Neural progenitor cell (in vitro differentiated cells): ENCODE results near the gene CELSR3. TPM values are rescaled to one million over a fixed set of nuclear protein-coding genes. Genes with fewer than 3 reads are reported as not detected.
A peak's percentile ranks its signal among the peaks of the same experiment; 100 is the strongest.

Source experiments
- DNase-seq: peaks from one replicate; pipeline ENCODE4 v3.0.0-alpha.2; 2016; ENCODE audit warnings: low spot score
- H2AFZ ChIP-seq: fragments of 200-600 bp; sonication (generic); replicated peaks from 2 replicates; pipeline ENCODE4 v1.6.1; 2016; ENCODE audit warnings: antibody characterized with exemption
- H3F3A ChIP-seq: fragments of 200-600 bp; sonication (generic); 2 replicates; pipeline ENCODE4 v1.6.1; 2016; ENCODE audit warnings: antibody characterized with exemption, low read depth
- H3K27ac ChIP-seq: fragments of 200-600 bp; sonication (generic); 2 replicates; pipeline ENCODE4 v1.5.1; 2016; ENCODE audit warnings: mild to moderate bottlenecking
- H3K27me3 ChIP-seq: fragments of 200-600 bp; sonication (generic); 2 replicates; pipeline ENCODE4 v1.6.1; 2016; ENCODE audit warnings: mild to moderate bottlenecking, moderate library complexity
- H3K36me3 ChIP-seq: fragments of 200-600 bp; sonication (generic); 2 replicates; pipeline ENCODE4 v1.5.1; 2016
- H3K4me1 ChIP-seq: fragments of 200-600 bp; sonication (generic); 2 replicates; pipeline ENCODE4 v1.6.1; 2016; ENCODE audit warnings: mixed run types
- H3K4me2 ChIP-seq: fragments of 200-600 bp; sonication (generic); 2 replicates; pipeline ENCODE4 v1.6.1; 2016
- H3K4me3 ChIP-seq: fragments of 200-600 bp; sonication (generic); 2 replicates; pipeline ENCODE4 v1.5.1; 2016
- H3K79me2 ChIP-seq: fragments of 200-600 bp; sonication (generic); 2 replicates; pipeline ENCODE4 v1.6.1; 2016; ENCODE audit warnings: low read depth
- H3K9ac ChIP-seq: fragments of 200-600 bp; sonication (generic); 2 replicates; pipeline ENCODE4 v1.6.1; 2016
- H3K9me3 ChIP-seq: fragments of 200-600 bp; sonication (generic); 2 replicates; pipeline ENCODE4 v1.5.1; 2016; ENCODE audit warnings: low read depth
- H4K20me1 ChIP-seq: fragments of 200-600 bp; sonication (generic); 2 replicates; pipeline ENCODE4 v1.6.1; 2016; ENCODE audit warnings: low read depth
- H3K27ac Mint-ChIP-seq: 3 replicates; pipeline ENCODE4 v1.8.0; 2021; ENCODE audit warnings: mixed read lengths
- H3K27me3 Mint-ChIP-seq: 2 replicates; pipeline ENCODE4 v1.8.0; 2022; ENCODE audit warnings: low read depth, mild to moderate bottlenecking, inconsistent platforms, moderate library complexity, mixed read lengths; ENCODE audit not compliant: insufficient read depth
- H3K36me3 Mint-ChIP-seq: 3 replicates; pipeline ENCODE4 v1.8.0; 2021; ENCODE audit warnings: mixed read lengths
- H3K4me1 Mint-ChIP-seq: 3 replicates; pipeline ENCODE4 v1.8.0; 2021; ENCODE audit warnings: mixed read lengths
- H3K4me3 Mint-ChIP-seq: 3 replicates; pipeline ENCODE4 v1.8.0; 2021; ENCODE audit warnings: mild to moderate bottlenecking, moderate library complexity, mixed read lengths
- H3K9me3 Mint-ChIP-seq: 3 replicates; pipeline ENCODE4 v1.8.0; 2020; ENCODE audit warnings: mixed read lengths
- EZH2 ChIP-seq: fragments of 200-600 bp; sonication (generic); IDR thresholded peaks from 2 replicates; pipeline ENCODE4 v1.6.1; 2017; ENCODE audit warnings: antibody characterized with exemption, mild to moderate bottlenecking, moderate library complexity
- EZH2phosphoT487 ChIP-seq: fragments of 200-600 bp; sonication (generic); IDR thresholded peaks from 2 replicates; pipeline ENCODE4 v1.6.1; 2017; ENCODE audit warnings: antibody characterized with exemption
- total RNA-seq: library from RNA; depleted of rRNA; stranded (reverse); fragments of >200 nt; gene quantifications from 2 replicates; pipeline ENCODE4 v1.2.3, GENCODE V29; 2015; ENCODE audit warnings: low replicate concordance
- TF ChIP-seq, protein P1 (sequence below): fragments of 200-600 bp; sonication (generic); IDR thresholded peaks from 2 replicates; pipeline ENCODE4 v1.5.1; 2017; ENCODE audit warnings: antibody characterized with exemption, mild to moderate bottlenecking

CELSR3 gene
- total RNA-seq, 1 donor from 2014 or later: 9.9 TPM

DNA sequence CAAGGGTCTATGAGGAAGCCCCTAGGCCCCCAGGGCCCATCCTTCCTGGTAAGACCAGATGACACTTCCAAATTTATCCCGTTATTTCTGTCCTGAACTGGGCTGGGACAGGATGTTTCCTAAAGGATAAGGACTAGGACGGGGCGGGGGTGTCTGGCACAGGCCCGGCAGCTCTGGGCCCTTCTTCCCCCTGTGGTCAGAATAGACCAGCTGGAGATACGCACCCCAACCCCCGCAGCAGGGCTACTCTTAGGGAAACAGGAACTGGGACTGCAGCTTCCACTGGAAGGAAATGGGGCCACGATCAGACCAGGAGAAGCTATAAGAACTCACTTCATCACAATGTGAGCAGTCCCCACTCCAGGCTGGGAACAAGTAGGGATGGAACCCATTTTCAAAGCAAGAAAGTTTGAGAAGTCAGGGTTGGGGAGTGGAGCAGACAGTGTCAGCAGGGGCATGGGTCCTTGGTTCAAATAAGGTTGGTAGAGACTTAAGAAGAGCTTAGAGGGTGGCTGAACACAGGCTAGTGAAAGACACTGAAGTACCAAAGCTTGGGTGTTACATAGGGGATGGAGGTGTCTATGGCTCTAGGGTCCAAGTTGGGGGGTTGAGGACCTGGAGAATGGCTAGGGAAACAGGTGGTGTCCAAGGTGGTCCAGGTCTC, 21.9 kb upstream of the CELSR3 start:
- H3K36me3 Mint-ChIP-seq: peaks cover 19% of the 10 kb centered on the region
- H3K9me3 ChIP-seq: no peaks in the 10 kb centered on the region
- peaks cover 57% of the 10 kb centered on the region for H4K20me1 ChIP-seq
- H3K4me1 ChIP-seq: peaks cover 9% of the 10 kb centered on the region
- no peak for DNase-seq
- no peaks in the 10 kb centered on the region for H3K9me3 Mint-ChIP-seq
- H2AFZ ChIP-seq: no peak overlapping the region
- peaks cover 28% of the 10 kb centered on the region for H3K79me2 ChIP-seq
- TF ChIP-seq, protein P1, sequence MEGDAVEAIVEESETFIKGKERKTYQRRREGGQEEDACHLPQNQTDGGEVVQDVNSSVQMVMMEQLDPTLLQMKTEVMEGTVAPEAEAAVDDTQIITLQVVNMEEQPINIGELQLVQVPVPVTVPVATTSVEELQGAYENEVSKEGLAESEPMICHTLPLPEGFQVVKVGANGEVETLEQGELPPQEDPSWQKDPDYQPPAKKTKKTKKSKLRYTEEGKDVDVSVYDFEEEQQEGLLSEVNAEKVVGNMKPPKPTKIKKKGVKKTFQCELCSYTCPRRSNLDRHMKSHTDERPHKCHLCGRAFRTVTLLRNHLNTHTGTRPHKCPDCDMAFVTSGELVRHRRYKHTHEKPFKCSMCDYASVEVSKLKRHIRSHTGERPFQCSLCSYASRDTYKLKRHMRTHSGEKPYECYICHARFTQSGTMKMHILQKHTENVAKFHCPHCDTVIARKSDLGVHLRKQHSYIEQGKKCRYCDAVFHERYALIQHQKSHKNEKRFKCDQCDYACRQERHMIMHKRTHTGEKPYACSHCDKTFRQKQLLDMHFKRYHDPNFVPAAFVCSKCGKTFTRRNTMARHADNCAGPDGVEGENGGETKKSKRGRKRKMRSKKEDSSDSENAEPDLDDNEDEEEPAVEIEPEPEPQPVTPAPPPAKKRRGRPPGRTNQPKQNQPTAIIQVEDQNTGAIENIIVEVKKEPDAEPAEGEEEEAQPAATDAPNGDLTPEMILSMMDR: no peak
- no peak for TF ChIP-seq EZH2
- H3K4me3 ChIP-seq: peak overlapping the region; percentile 97
- H3K27me3 ChIP-seq: no peaks in the 10 kb centered on the region
- H3K9ac ChIP-seq: peak overlapping the region; percentile 52
- H3K4me1 Mint-ChIP-seq: peaks cover 20% of the 10 kb centered on the region
- peak overlapping the region; percentile 88 for H3K4me2 ChIP-seq
- H3K27me3 Mint-ChIP-seq: peaks cover 11% of the 10 kb centered on the region
- no peak overlapping the region for H3K27ac ChIP-seq
- peak overlapping the region; percentile 93 for H3K4me3 Mint-ChIP-seq
- peaks cover 37% of the 10 kb centered on the region for H3F3A ChIP-seq
- peak overlapping the region; percentile 48 for H3K27ac Mint-ChIP-seq
- no peaks in the 10 kb centered on the region for H3K36me3 ChIP-seq

DNA sequence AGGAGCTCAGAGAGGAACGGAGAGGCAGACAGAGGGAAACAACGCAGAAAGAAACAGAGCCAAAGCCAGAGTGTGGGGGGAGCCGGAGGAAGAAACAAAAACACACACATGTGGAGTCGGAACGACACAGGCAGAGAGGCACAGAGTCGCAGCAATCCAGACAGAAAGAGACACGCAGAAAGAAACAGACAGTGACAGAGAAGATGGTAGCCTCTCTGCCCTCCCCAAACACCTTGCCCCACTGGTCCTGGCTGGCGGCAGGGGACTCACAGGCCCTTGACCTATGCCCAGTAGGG, 21.3 kb upstream of the CELSR3 start:
- H3K4me1 Mint-ChIP-seq: peaks cover 20% of the 10 kb centered on the region
- TF ChIP-seq EZH2phosphoT487 (no peak), EZH2 (no peak)
- TF ChIP-seq, protein P1: no peak
- H3K9me3 ChIP-seq: no peaks in the 10 kb centered on the region
- no peaks in the 10 kb centered on the region for H3K9me3 Mint-ChIP-seq
- peaks cover 50% of the 10 kb centered on the region for H4K20me1 ChIP-seq
- peaks cover 11% of the 10 kb centered on the region for H3K27me3 Mint-ChIP-seq
- H3K4me1 ChIP-seq: peaks cover 9% of the 10 kb centered on the region
- DNase-seq: no peak
- H3K4me3 Mint-ChIP-seq: peak overlapping the region; percentile 93
- peak overlapping the region; percentile 97 for H3K4me3 ChIP-seq
- no peak overlapping the region for H2AFZ ChIP-seq
- H3K4me2 ChIP-seq: peak overlapping the region; percentile 88
- no peak overlapping the region for H3K9ac ChIP-seq
- H3K36me3 Mint-ChIP-seq: peaks cover 19% of the 10 kb centered on the region
- H3K27ac ChIP-seq: no peak overlapping the region
- no peaks in the 10 kb centered on the region for H3K27me3 ChIP-seq
- H3K36me3 ChIP-seq: no peaks in the 10 kb centered on the region
- peaks cover 28% of the 10 kb centered on the region for H3K79me2 ChIP-seq
- H3F3A ChIP-seq: peaks cover 31% of the 10 kb centered on the region
- H3K27ac Mint-ChIP-seq: no peak overlapping the region

DNA sequence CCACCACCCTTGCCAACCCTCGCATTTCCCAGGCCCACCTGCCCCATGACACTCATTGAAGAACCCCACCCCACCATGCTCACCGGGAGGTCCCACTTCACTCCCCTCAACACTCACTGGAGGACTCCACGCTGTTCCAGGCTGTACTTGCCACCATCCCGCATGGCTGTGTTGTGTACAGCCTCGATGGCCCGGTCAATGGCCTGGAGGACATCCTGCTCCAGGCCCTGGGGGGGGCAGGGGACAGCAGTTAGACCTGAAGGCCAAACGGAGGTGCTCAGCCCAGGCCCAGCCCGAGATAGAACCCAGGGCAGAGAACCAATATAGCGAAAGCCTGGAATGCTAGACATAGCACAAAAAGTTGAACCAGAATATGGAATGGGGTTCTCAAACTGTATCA, 20.1 kb upstream of the CELSR3 start:
- Histone ChIP-seq H4K20me1 (peaks cover 41% of the 10 kb centered on the region), H3K4me2 (no peak overlapping the region), H3K4me3 (no peak overlapping the region), H3K4me1 (peaks cover 9% of the 10 kb centered on the region), H3K9me3 (no peaks in the 10 kb centered on the region), H3K9ac (no peak overlapping the region), H3K79me2 (peaks cover 28% of the 10 kb centered on the region), H3K36me3 (no peaks in the 10 kb centered on the region), H3K27ac (no peak overlapping the region), H3F3A (peaks cover 19% of the 10 kb centered on the region), H2AFZ (no peak overlapping the region), H3K27me3 (no peaks in the 10 kb centered on the region)
- Mint-ChIP-seq H3K27ac (no peak overlapping the region), H3K27me3 (peaks cover 14% of the 10 kb centered on the region), H3K9me3 (no peaks in the 10 kb centered on the region), H3K36me3 (peaks cover 28% of the 10 kb centered on the region), H3K4me3 (peak overlapping the region; percentile 93), H3K4me1 (peaks cover 20% of the 10 kb centered on the region)
- no peak for TF ChIP-seq EZH2phosphoT487
- TF ChIP-seq, protein P1: no peak
- TF ChIP-seq EZH2: no peak
- no peak for DNase-seq
